ENCODE results near the gene TFDP1. TPM values are rescaled to one million over a fixed set of nuclear protein-coding genes. Genes with fewer than 3 reads are reported as not detected.

TFDP1 gene
- polyA plus RNA-seq, 3 donors, result 81.7 to 87.4 (median 85.3) TPM

GRCh38 chr13:113547238-113547971 is 37.1 kb upstream of the TFDP1 start:
- DNase-seq, result no peak

GRCh38 chr13:113548171-113548641 is 36.3 kb upstream of the TFDP1 start:
- DNase-seq, result no peak

- DNase-seq, result no peak
Measured at GRCh38 chr13:113548778-113549621, 35.6 kb upstream of the TFDP1 start.

- DNase-seq, result no peak
Measured at GRCh38 chr13:113550453-113550852, 34.1 kb upstream of the TFDP1 start.

- DNase-seq, result no peak
Measured at GRCh38 chr13:113551081-113552000, 33.2 kb upstream of the TFDP1 start.

- DNase-seq, result no peak
Measured at GRCh38 chr13:113552079-113552478, 32.5 kb upstream of the TFDP1 start.

GRCh38 chr13:113552786-113553434 is 31.6 kb upstream of the TFDP1 start:
- DNase-seq, result no peak

GRCh38 chr13:113553511-113554332 is 30.8 kb upstream of the TFDP1 start:
- DNase-seq, result no peak

GRCh38 chr13:113554333-113554700 is 30.2 kb upstream of the TFDP1 start:
- DNase-seq, result no peak

- no peak for DNase-seq
Measured at GRCh38 chr13:113555141-113555540, 29.4 kb upstream of the TFDP1 start.

GRCh38 chr13:113557013-113557412 is 27.5 kb upstream of the TFDP1 start:
- DNase-seq, result no peak

GRCh38 chr13:113558461-113558860 is 26.1 kb upstream of the TFDP1 start:
- DNase-seq, result no peak

- DNase-seq, result no peak
Measured at GRCh38 chr13:113559061-113559460, 25.5 kb upstream of the TFDP1 start.

GRCh38 chr13:113559901-113560644 is 24.5 kb upstream of the TFDP1 start:
- DNase-seq, result no peak

- no peak for DNase-seq
Measured at GRCh38 chr13:113560645-113561416, 23.7 kb upstream of the TFDP1 start.

GRCh38 chr13:113561417-113562084 is 23.0 kb upstream of the TFDP1 start:
- DNase-seq, result no peak

- peak; percentile 79 for DNase-seq
Measured at GRCh38 chr13:113562085-113562749, 22.3 kb upstream of the TFDP1 start.

- DNase-seq, result no peak
Measured at GRCh38 chr13:113562844-113563243, 21.7 kb upstream of the TFDP1 start.
